B cell (primary cell): ENCODE measurements around the gene RAD51D.

ENCODE experiments used
- CTCF ChIP-seq: fragments of 200-600 bp; IDR thresholded peaks from one replicate; pipeline ENCODE4 v1.8.0; 2022; ENCODE audit warnings: antibody characterized with exemption, mild to moderate bottlenecking
- EZH2 ChIP-seq: IDR thresholded peaks from 2 replicates; pipeline ENCODE4 v1.6.1; 2012; ENCODE audit warnings: borderline replicate concordance, low read depth, mild to moderate bottlenecking, moderate library complexity, low read length; ENCODE audit not compliant: insufficient read depth, poor library complexity, severe bottlenecking

- no peak for TF ChIP-seq EZH2
- no peak for TF ChIP-seq CTCF
These were observed 24.8 kb downstream of the RAD51D start for GRCh38 chr17:35094902-35095301.
